ENCODE data around the gene GAPT. TPM values are rescaled to one million over a fixed set of nuclear protein-coding genes. Genes with fewer than 3 reads are reported as not detected.

Gene GAPT
- polyA plus RNA-seq (ENCODE audit: insufficient read depth in 1 of 5, insufficient read length in 5 of 5, low replicate concordance in 1 of 5) = 1 to 10 TPM in 2 of 5 donors, under 1 TPM in 3; 0.75 to 1.3 (median 0.79) TPM
- long read RNA-seq, donor 1 = 0 reads
- long read RNA-seq, donor 2 = 0 reads
- long read RNA-seq, donor 3 = 0 reads
- long read RNA-seq, donor 4 = 0 reads
- long read RNA-seq, donor 5, partial matches to known transcripts = 0 of 1 reads
- long read RNA-seq, donor 5, other reads (novel, unspliced or antisense) = 0 of 1 reads
- long read RNA-seq, donor 6 = 0 reads
- long read RNA-seq, donor 7 = 0 reads
- long read RNA-seq, donor 8 = 0 reads

- no peak for DNase-seq
These were observed at the start of gene GAPT for GRCh38 chr5:58491216-58491892. Gene GAPT (plus strand): TSS chr5:58491435. CDS start chr5:58494537, 3,102 bp downstream.

GRCh38 chr5:58444805-58445204 is 46.4 kb upstream of the GAPT start:
- no peak for DNase-seq

- no peak for DNase-seq
These were observed 45.2 kb upstream of the GAPT start for GRCh38 chr5:58446024-58446423.

- DNase-seq = no peak
These were observed 44.0 kb upstream of the GAPT start for GRCh38 chr5:58447226-58447625.

- DNase-seq = no peak
These were observed 41.2 kb upstream of the GAPT start for GRCh38 chr5:58450018-58450417.

GRCh38 chr5:58450811-58451629 is 40.2 kb upstream of the GAPT start:
- DNase-seq = no peak

GRCh38 chr5:58451732-58452565 is 39.3 kb upstream of the GAPT start:
- DNase-seq = no peak

DNA sequence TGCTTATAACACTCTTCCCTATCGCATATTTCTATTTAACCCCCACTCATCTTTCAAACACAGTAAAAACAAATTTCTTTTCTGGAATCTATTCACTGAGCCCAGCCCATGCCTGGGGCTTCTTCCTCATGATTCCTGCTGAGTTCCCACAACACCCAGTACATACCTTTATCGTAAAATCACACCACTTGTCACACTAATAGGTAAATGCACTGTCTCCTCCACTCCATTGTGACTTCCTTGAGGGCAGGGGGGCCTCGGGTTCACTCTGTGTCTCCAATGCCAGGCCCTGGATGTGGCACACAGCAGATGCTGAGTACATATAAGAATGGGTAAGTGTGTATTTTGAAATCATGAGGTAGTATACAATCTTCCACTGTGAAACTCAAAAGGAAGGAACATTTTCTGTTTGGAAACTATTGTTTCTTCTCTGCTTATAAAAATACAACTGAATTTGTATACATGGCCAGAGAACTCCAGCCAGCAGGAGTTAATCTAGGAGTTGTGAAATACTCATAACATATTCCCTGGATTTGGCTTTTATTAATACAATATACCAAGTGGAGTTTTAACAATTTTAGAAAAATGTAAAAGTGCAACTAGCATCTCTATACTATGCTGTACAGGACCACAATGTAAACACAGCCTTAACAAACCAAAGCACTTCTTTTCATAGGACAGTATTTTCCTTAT is 38.5 kb upstream of the GAPT start:
- no peak for DNase-seq

DNA sequence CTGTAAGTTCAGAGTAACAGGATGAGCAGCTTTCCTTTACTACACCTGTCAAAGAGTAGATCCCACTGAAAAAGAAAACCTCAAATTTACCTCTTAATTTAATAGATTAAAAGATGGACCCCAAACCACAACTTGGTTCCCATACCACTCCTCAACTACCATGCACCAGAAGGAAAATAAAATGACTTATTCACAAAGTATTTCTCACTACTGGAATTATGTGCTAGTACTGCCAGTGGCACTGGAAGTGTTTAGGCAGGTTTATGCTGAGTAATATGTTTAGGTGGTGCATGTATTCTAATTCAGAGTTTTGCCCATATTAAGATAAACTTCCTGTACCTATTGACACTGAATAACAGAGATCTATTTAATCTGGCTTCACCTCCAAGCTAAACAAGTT is 37.9 kb upstream of the GAPT start:
- DNase-seq = no peak

DNA sequence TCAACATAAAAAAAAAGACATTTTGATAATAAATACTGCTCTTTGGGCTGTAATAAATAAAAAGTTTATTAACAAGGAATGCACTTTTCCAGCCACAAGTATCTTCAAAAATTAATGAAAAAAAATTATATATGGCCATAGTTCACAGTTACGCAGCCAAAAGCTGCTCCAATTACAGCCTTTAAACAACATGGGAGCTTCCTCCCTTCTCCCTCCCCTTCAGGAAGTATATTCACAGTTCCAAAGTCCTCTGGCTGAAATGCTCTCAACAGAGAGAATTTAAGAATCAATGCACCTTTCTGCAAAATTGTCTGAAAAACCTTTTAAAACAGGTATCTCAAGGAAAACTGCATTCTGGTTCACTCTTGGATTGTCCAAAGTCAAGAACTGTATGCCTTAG is 37.2 kb upstream of the GAPT start:
- no peak for DNase-seq

- no peak for DNase-seq
These were observed 36.2 kb upstream of the GAPT start for GRCh38 chr5:58455066-58455465.

- DNase-seq = no peak
These were observed 35.8 kb upstream of the GAPT start for GRCh38 chr5:58455480-58455879.

- DNase-seq = no peak
These were observed 35.2 kb upstream of the GAPT start for GRCh38 chr5:58456026-58456425.

DNA sequence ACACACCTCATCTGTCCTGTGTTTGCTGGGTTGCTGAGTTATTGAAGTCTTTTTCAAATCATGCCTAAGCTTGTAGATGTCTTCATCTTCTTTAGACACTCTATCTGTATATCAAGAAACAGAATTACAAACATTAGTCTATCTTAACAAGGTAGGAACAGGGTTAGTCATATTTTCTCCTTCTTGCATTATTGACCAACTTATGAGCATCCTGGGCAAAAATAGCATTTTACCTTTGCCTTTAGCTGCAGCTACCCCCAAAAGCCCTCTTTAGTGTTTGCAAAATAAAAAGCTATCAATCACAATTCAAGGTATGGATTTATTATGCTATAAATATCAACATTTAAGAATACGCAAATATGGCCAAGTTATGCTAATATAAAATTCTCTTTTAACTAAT is 34.7 kb upstream of the GAPT start:
- DNase-seq = no peak

DNA sequence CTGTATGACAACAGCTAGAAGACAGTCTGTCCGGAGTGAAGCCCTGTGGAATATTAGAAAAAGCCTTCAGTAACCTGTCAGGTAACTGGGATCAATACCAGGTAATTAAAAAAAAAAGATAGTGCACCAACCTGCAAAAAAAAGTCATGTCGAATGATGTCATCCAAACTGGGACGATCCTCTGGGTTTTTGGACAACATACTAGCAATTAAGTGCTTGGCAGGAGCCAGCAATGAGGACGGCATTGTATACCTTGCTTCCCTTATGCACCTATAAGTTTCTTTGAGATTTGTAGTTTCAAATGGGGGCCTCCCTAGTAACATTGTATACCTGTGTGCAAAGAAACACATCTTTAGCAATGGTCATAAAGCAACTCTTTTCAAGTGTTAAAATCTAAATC is 34.2 kb upstream of the GAPT start:
- DNase-seq = no peak

DNA sequence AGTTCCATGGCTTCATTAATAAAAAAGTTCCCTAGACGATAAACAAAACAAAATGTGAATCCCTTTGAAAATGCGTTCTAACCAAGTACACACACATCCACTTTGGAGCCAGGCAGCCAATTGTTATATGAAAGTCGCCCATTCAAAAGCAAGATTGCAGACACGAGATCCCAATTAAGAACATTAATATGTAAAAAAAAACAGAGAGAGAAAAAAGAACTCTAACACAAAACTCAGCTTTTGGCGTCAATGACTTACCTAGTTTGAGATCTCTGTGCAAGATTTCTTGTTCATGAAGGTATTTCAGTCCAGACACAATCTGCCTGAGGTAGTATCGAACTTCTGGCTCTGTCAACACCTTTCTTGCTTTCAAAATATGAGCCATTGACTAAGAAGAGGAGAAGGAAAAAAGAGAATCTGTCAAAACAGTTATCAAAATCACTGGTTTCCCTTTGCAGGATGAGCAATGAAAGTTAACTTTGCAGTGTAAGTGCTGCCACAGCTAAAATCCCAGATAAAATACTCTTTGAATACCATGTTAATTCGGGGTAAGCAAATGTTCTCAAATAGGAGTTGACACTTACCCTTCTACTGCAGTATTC is 33.0 kb upstream of the GAPT start:
- no peak for DNase-seq

DNA sequence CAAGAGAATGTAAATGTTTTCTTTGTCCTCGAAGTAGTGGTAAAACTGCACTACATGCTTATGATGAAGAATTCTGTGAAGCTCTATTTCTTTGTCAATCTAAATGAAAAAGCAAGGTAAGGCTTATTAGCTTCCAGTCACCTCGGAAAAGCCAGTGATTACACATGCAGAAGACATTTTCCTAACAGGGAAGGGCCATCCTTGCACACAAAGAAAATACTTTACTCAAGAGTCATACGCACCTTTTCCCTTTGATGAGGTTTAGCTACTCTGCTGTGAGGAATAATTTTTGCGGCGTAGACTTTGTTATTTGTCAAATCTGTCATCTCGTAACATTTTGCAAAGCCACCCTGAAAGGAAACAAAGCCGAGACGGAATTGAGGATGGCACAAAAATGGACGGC is 32.5 kb upstream of the GAPT start:
- DNase-seq = no peak

GRCh38 chr5:58459146-58460001 is 31.9 kb upstream of the GAPT start:
- DNase-seq = peak in 1 of 2 donors; percentile 40

GRCh38 chr5:58460002-58460731 is 31.1 kb upstream of the GAPT start, which contains the start of gene PLK2:
Gene PLK2 (minus strand): TSS chr5:58460086. CDS start chr5:58459959, 127 bp downstream.
- DNase-seq = peak; percentile 96 to 97
